DOHH2 (cell line): ENCODE data around the gene RBM20.
"Not testable (repeated sequence)": the region's sequence is repeated elsewhere in the genome, so short reads cannot be mapped to it uniquely, and the experiment has no call there.

Experiments
- H3F3A ChIP-seq: fragments of 200-600 bp; sonication (generic), shearing (Covaris generic); 2 replicates; pipeline ENCODE4 v1.6.0; 2016; ENCODE audit warnings: antibody characterized with exemption, mild to moderate bottlenecking; ENCODE audit not compliant: control insufficient read depth, insufficient read depth
- H3K27ac ChIP-seq: fragments of 200-600 bp; sonication (generic); 2 replicates; pipeline ENCODE4 v1.5.1; 2014; ENCODE audit warnings: low read depth, mild to moderate bottlenecking, low read length, moderate library complexity
- H3K27me3 ChIP-seq: fragments of 200-600 bp; sonication (generic); 2 replicates; pipeline ENCODE4 v1.6.1; 2014; ENCODE audit warnings: mild to moderate bottlenecking, low read length, mixed read lengths; ENCODE audit not compliant: control insufficient read depth
- H3K36me3 ChIP-seq: fragments of 200-600 bp; sonication (generic); 2 replicates; pipeline ENCODE4 v1.6.1; 2014; ENCODE audit warnings: mild to moderate bottlenecking, low read length, moderate library complexity, mixed read lengths; ENCODE audit not compliant: control insufficient read depth
- H3K4me1 ChIP-seq: fragments of 200-600 bp; sonication (generic); 2 replicates; pipeline ENCODE4 v1.6.1; 2014; ENCODE audit warnings: mild to moderate bottlenecking, low read length, mixed read lengths; ENCODE audit not compliant: control insufficient read depth
- H3K4me2 ChIP-seq: fragments of 200-600 bp; sonication (generic); 2 replicates; pipeline ENCODE4 v1.6.0; 2014; ENCODE audit warnings: mild to moderate bottlenecking, low read length, moderate library complexity
- H3K4me3 ChIP-seq: fragments of 200-600 bp; sonication (generic); 2 replicates; pipeline ENCODE4 v1.5.1; 2014; ENCODE audit warnings: mild to moderate bottlenecking, low read length, mixed read lengths
- H3K79me2 ChIP-seq: fragments of 200-600 bp; sonication (generic); 2 replicates; pipeline ENCODE4 v1.6.1; 2014; ENCODE audit warnings: mild to moderate bottlenecking, low read length, mixed read lengths; ENCODE audit not compliant: control insufficient read depth
- H3K9me2 ChIP-seq: fragments of 200-600 bp; sonication (generic); replicated peaks from 2 replicates; pipeline ENCODE4 v1.6.1; 2014; ENCODE audit warnings: mild to moderate bottlenecking, low read length, mixed read lengths; ENCODE audit not compliant: control insufficient read depth
- H3K9me3 ChIP-seq: fragments of 200-600 bp; sonication (generic); 2 replicates; pipeline ENCODE4 v1.6.1; 2014; ENCODE audit warnings: antibody characterized with exemption, low read length, mixed read lengths; ENCODE audit not compliant: control insufficient read depth, insufficient read depth
- H4K20me1 ChIP-seq: fragments of 200-600 bp; sonication (generic); 2 replicates; pipeline ENCODE4 v1.6.0; 2014; ENCODE audit warnings: low read depth, mild to moderate bottlenecking, antibody characterized with exemption, low read length, moderate library complexity; ENCODE audit not compliant: control insufficient read depth, insufficient read depth
- CTCF ChIP-seq: fragments of 200-600 bp; sonication (generic); IDR thresholded peaks from one replicate; pipeline ENCODE4 v1.5.1; 2014; ENCODE audit warnings: antibody characterized with exemption, mild to moderate bottlenecking, low read depth, low read length; ENCODE audit not compliant: poor library complexity, severe bottlenecking
- EZH2phosphoT487 ChIP-seq: fragments of 200-600 bp; sonication (generic); IDR thresholded peaks from 2 replicates; pipeline ENCODE4 v1.6.1; 2017; ENCODE audit warnings: borderline replicate concordance, mild to moderate bottlenecking, antibody characterized with exemption, low read length, moderate library complexity, mixed read lengths

RBM20 gene

GRCh38 chr10:110764793-110765512 lies 120.8 kb downstream of the RBM20 start:
- no peak for TF ChIP-seq CTCF
- TF ChIP-seq EZH2phosphoT487 = no peak
- H3K79me2 ChIP-seq = no peaks in the 10 kb centered on the region
- no peaks in the 10 kb centered on the region for H4K20me1 ChIP-seq
- no peaks in the 10 kb centered on the region for H3K9me2 ChIP-seq
- H3K9me3 ChIP-seq = no peaks in the 10 kb centered on the region
- H3K27me3 ChIP-seq = peaks cover 3% of the 10 kb centered on the region; the same call in 1 of the 2 replicates
- H3K36me3 ChIP-seq = no peaks in the 10 kb centered on the region
- H3K27ac ChIP-seq = no peak overlapping the region
- peaks cover 12% of the 10 kb centered on the region for H3K4me1 ChIP-seq
- H3K4me2 ChIP-seq = no peak overlapping the region
- no peaks in the 10 kb centered on the region for H3F3A ChIP-seq
- H3K4me3 ChIP-seq = no peak overlapping the region

GRCh38 chr10:110765513-110766319 lies 121.6 kb downstream of the RBM20 start:
- no peak for TF ChIP-seq CTCF
- TF ChIP-seq EZH2phosphoT487 = no peak
- H3F3A ChIP-seq = no peaks in the 10 kb centered on the region
- H3K27me3 ChIP-seq = peaks cover 3% of the 10 kb centered on the region; the same call in 1 of the 2 replicates
- H4K20me1 ChIP-seq = no peaks in the 10 kb centered on the region
- H3K36me3 ChIP-seq = no peaks in the 10 kb centered on the region
- H3K79me2 ChIP-seq = no peaks in the 10 kb centered on the region
- peaks cover 14% of the 10 kb centered on the region for H3K4me1 ChIP-seq
- H3K9me2 ChIP-seq = no peaks in the 10 kb centered on the region
- no peak overlapping the region for H3K27ac ChIP-seq
- H3K4me3 ChIP-seq = no peak overlapping the region
- H3K4me2 ChIP-seq = no peak overlapping the region
- H3K9me3 ChIP-seq = no peaks in the 10 kb centered on the region

- H3K27ac ChIP-seq, H4K20me1 ChIP-seq, H3K9me3 ChIP-seq, H3K9me2 ChIP-seq, H3K4me3 ChIP-seq, H3F3A ChIP-seq, H3K27me3 ChIP-seq, H3K36me3 ChIP-seq, H3K4me2 ChIP-seq, H3K79me2 ChIP-seq: not testable (repeated sequence)
- H3K4me1 ChIP-seq = peaks cover 16% of the 10 kb centered on the region
Measured at GRCh38 chr10:110767601-110768000, 123.5 kb downstream of the RBM20 start.

GRCh38 chr10:110770243-110770642 lies 126.1 kb downstream of the RBM20 start:
- H3K27ac ChIP-seq = no peak overlapping the region
- H3F3A ChIP-seq = no peaks in the 10 kb centered on the region
- peaks cover 16% of the 10 kb centered on the region for H3K4me1 ChIP-seq
- TF ChIP-seq EZH2phosphoT487 (no peak), CTCF (no peak)
- no peaks in the 10 kb centered on the region for H3K27me3 ChIP-seq
- no peaks in the 10 kb centered on the region for H3K36me3 ChIP-seq
- no peak overlapping the region for H3K4me3 ChIP-seq
- H3K4me2 ChIP-seq = no peak overlapping the region
- no peaks in the 10 kb centered on the region for H3K9me2 ChIP-seq
- no peaks in the 10 kb centered on the region for H3K9me3 ChIP-seq
- no peaks in the 10 kb centered on the region for H3K79me2 ChIP-seq
- H4K20me1 ChIP-seq = no peaks in the 10 kb centered on the region
